Body of pancreas (tissue), 4 donors: ENCODE measurements around the gene EMC8. TPM values are rescaled to one million over a fixed set of nuclear protein-coding genes. Genes with fewer than 3 reads are reported as not detected.

Experiments
- ATAC-seq: fragments of 150-250 bp; one replicate; pipeline ENCODE4 v1.9.1; 2016
- DNase-seq, 4 donors: peaks; one replicate each; pipeline ENCODE4 v3.0.0-alpha.2; 2019
- H3K27ac ChIP-seq, 4 donors: fragments of 200-600 bp; sonication (generic); 1 replicate in 3 of 4; 2 replicates in 1 of 4; pipeline versions ENCODE4 v1.5.1 to v1.6.1; 2016 to 2019; ENCODE audit warnings: mild to moderate bottlenecking in 1 of 4, mixed read lengths in 1 of 4, moderate library complexity in 1 of 4
- H3K27me3 ChIP-seq, 2 donors: fragments of 200-600 bp; sonication (generic); one replicate each; pipeline ENCODE4 v1.6.0; 2016; ENCODE audit warnings: mild to moderate bottlenecking in 1 of 2
- H3K36me3 ChIP-seq, 2 donors: fragments of 200-600 bp; sonication (generic); replicated peaks in 1 of 2; 2 replicates each; pipeline ENCODE4 v1.5.1; 2016; ENCODE audit warnings: low read depth in 2 of 2; ENCODE audit not compliant: insufficient read depth in 1 of 2
- H3K4me1 ChIP-seq: fragments of 200-600 bp; sonication (generic); one replicate; pipeline ENCODE4 v1.6.0; 2016
- H3K4me3 ChIP-seq, 2 donors: fragments of 200-600 bp; sonication (generic); 1 replicate in 1 of 2; 2 replicates in 1 of 2; pipeline ENCODE4 v1.5.1; 2016 to 2019
- H3K9me3 ChIP-seq, 3 donors: fragments of 200-600 bp; sonication (generic); 1 replicate in 2 of 3; 2 replicates in 1 of 3; pipeline ENCODE4 v1.5.1; 2016
- CTCF ChIP-seq, 7 experiments: fragments of 450-650 bp in 4 of 7; fragments of 200-600 bp in 3 of 7; sonication (generic) in 3 of 7; IDR thresholded peaks; one replicate each; pipeline ENCODE4 v1.5.1; 2016 to 2019; ENCODE audit warnings: antibody characterized with exemption in 7 of 7
- POLR2A ChIP-seq, 3 donors: fragments of 450-650 bp; IDR thresholded peaks; one replicate each; pipeline ENCODE4 v1.6.1; 2016; ENCODE audit warnings: antibody characterized with exemption in 3 of 3, mild to moderate bottlenecking in 2 of 3
- WGBS, 2 donors: methylation state at CpG; one replicate each; pipeline ENCODE4 v1.1.5; 2017; 5-methylcytosine and 5-hydroxymethylcytosine counted together
- intact Hi-C: fragments of 100-400 bp; cut with DNase I; formaldehyde crosslinking; loops from one replicate; pipeline ENCODE4 v1.15.1; 2023
- total RNA-seq, 2 donors: library from RNA; depleted of rRNA; stranded (reverse); fragments of >200 nt; gene quantifications; one replicate each; pipeline ENCODE4 v1.1.0, GENCODE V29; 2016

The EMC8 gene
- total RNA-seq, 2 donors from 2014 or later, result 16.3 to 30.7 TPM

DNA sequence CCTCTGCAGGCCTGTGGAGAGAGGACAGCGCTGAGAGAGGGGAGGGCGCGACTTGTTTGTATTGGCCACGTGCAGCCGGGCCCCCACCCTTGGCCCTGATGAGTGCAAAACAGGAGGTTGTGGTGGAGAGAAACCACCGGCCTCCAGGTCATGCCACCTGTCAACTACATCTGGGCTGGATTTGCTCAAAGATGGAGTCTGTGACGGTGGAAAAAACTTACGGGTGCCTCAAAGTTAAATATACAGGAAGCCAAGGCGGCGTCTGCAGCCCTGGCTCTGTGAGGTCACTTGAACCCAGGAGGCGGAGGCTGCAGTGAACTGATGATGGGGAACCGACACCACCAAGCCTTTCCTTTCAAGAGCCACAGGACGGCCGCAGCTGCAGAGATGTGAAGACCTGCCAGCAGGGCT is 64.1 kb downstream of the EMC8 start:
- TF ChIP-seq CTCF (IDR thresholded peaks at IDR 0.05) (no peak), POLR2A (IDR thresholded peaks at IDR 0.05) (no peak)
- Histone ChIP-seq H3K4me1 (peaks cover 17% of the 10 kb centered on the region), H3K27me3 (no peaks in the 10 kb centered on the region), H3K36me3 (no peaks in the 10 kb centered on the region), H3K27ac (no peak overlapping the region), H3K4me3 (no peak overlapping the region), H3K9me3 (no peaks in the 10 kb centered on the region)
- intact Hi-C loops, result no loop called here
- peak; percentile 33 for ATAC-seq
- 52 to 88% methylated on average over 3 to 14 of the region's 14 CpGs for WGBS, 2 donors
- no peak for DNase-seq

- Histone ChIP-seq H3K4me3 (no peak overlapping the region), H3K9me3 (no peaks in the 10 kb centered on the region), H3K36me3 (no peaks in the 10 kb centered on the region), H3K27ac (no peak overlapping the region), H3K4me1 (peaks cover 17% of the 10 kb centered on the region), H3K27me3 (no peaks in the 10 kb centered on the region)
- ATAC-seq, result peak; percentile 38
- TF ChIP-seq POLR2A (IDR thresholded peaks at IDR 0.05), result no peak
- no peak for TF ChIP-seq CTCF (IDR thresholded peaks at IDR 0.05)
- intact Hi-C loops, result no loop called here
- peak in 2 of 4 donors; percentile 54 to 55 for DNase-seq
- 42 to 45% methylated on average over 7 to 10 of the region's 10 CpGs for WGBS, 2 donors
These were observed 64.9 kb downstream of the EMC8 start for GRCh38 chr16:85734311-85735017.

DNA sequence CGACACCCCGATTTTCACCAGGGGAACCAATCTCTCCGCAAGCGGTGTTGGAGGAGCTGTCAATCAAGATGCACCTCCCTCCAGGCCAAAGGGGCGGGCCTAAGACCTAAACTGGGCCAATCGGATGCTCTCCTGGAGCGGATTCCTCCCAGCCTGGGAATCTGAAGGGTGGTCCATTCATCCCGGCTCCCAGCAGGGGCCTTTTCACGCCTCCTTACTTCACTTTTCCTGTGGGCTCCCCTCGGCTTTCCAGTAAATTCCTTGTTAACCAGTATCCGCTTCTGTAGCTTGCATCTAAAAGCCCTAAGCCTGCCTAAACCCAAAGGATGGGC is 65.5 kb downstream of the EMC8 start:
- ATAC-seq, result no peak
- Histone ChIP-seq H3K4me1 (peaks cover 17% of the 10 kb centered on the region), H3K4me3 (no peak overlapping the region), H3K27ac (no peak overlapping the region), H3K36me3 (no peaks in the 10 kb centered on the region), H3K27me3 (no peaks in the 10 kb centered on the region), H3K9me3 (no peaks in the 10 kb centered on the region)
- WGBS, 2 donors, result 70 to 90% methylated on average over 11 of the region's 11 CpGs
- intact Hi-C loops, result no loop called here
- TF ChIP-seq CTCF (IDR thresholded peaks at IDR 0.05) (no peak), POLR2A (IDR thresholded peaks at IDR 0.05) (no peak)
- no peak for DNase-seq

DNA sequence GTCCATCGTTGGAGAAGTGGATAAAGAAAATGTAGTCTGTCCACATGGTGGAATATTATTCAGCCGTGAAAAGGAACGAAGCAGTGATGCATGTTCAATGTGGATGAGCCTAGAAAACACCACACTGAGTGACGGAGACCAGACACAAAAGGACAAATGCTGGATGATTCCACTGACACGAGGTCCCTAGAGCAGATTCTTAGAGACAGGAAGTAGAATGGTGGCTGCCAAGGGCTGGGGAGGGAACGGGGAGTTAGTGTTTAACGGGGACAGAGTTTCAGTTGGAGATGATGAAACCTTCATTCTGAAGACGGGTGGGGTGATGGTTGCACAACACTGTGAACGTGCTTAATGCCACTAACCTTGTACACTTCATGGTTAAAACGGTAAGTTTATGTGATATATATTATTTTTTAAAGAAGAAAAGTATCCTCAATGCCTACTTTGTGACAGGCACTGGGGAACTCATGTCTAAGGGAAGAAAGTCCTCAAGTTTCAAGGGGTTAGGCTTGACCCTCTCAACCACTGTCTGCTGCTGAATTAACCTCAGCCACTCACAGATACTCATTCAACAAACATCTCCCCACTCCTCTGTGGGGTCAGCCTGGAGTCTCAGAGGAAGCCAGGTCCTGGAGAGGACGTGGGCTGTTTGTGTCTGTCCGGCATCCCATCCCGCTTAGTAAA is 66.0 kb downstream of the EMC8 start:
- H3K4me1 ChIP-seq, result peaks cover 17% of the 10 kb centered on the region
- no peaks in the 10 kb centered on the region for H3K36me3 ChIP-seq
- no peak for TF ChIP-seq POLR2A (IDR thresholded peaks at IDR 0.05)
- TF ChIP-seq CTCF (IDR thresholded peaks at IDR 0.05), result no peak
- ATAC-seq, result no peak
- H3K27ac ChIP-seq, result no peak overlapping the region
- H3K27me3 ChIP-seq, result no peaks in the 10 kb centered on the region
- intact Hi-C loops, result no loop called here
- no peaks in the 10 kb centered on the region for H3K9me3 ChIP-seq
- H3K4me3 ChIP-seq, result no peak overlapping the region
- whole genome bisulfite sequencing, 2 donors, result 67 to 68% methylated on average over 13 of the region's 13 CpGs
- DNase-seq, result no peak
